H9 (cell line): ENCODE data around the gene CCDC178. TPM values are rescaled to one million over a fixed set of nuclear protein-coding genes. Genes with fewer than 3 reads are reported as not detected.

Source experiments
- DNase-seq: peaks from one replicate; pipeline ENCODE4 v3.0.0-alpha.2; 2017
- H2AFZ ChIP-seq: one replicate; pipeline ENCODE4 v1.6.1; 2013; ENCODE audit warnings: mild to moderate bottlenecking, low read length, control low read depth, moderate library complexity
- H2AK5ac ChIP-seq: 2 replicates; pipeline ENCODE4 v1.6.1; 2013; ENCODE audit warnings: low read length, control low read depth, mixed read lengths; ENCODE audit not compliant: insufficient read length
- H2BK120ac ChIP-seq: one replicate; pipeline ENCODE4 v1.6.1; 2013; ENCODE audit warnings: low read depth, mild to moderate bottlenecking, low read length, control low read depth, inconsistent platforms; ENCODE audit not compliant: poor library complexity, severe bottlenecking
- H2BK12ac ChIP-seq: 2 replicates; pipeline ENCODE4 v1.6.1; 2013; ENCODE audit warnings: low read length, control low read depth, mixed read lengths, low read depth; ENCODE audit not compliant: insufficient read length
- H2BK15ac ChIP-seq: 2 replicates; pipeline ENCODE4 v1.6.1; 2013; ENCODE audit warnings: low read depth, low read length, control low read depth
- H2BK20ac ChIP-seq: one replicate; pipeline ENCODE4 v1.6.1; 2013; ENCODE audit warnings: low read depth, mild to moderate bottlenecking, low read length, control low read depth, inconsistent platforms; ENCODE audit not compliant: poor library complexity, severe bottlenecking
- H2BK5ac ChIP-seq: 2 replicates; pipeline ENCODE4 v1.6.1; 2013; ENCODE audit warnings: low read length, control low read depth, mixed read lengths; ENCODE audit not compliant: insufficient read length
- H3K14ac ChIP-seq: 2 replicates; pipeline ENCODE4 v1.6.1; 2013; ENCODE audit warnings: low read length, control low read depth; ENCODE audit not compliant: insufficient read depth
- H3K18ac ChIP-seq: 2 replicates; pipeline ENCODE4 v1.6.1; 2013; ENCODE audit warnings: low read depth, mild to moderate bottlenecking, mixed read lengths, low read length, control low read depth; ENCODE audit not compliant: insufficient read length
- H3K23ac ChIP-seq: 2 replicates; pipeline ENCODE4 v1.6.1; 2013; ENCODE audit warnings: low read length, control low read depth, mixed read lengths, low read depth; ENCODE audit not compliant: insufficient read length
- H3K23me2 ChIP-seq: 2 replicates; pipeline ENCODE4 v1.6.1; 2013; ENCODE audit warnings: low read depth, mild to moderate bottlenecking, mixed read lengths, low read length, control low read depth; ENCODE audit not compliant: insufficient read length, poor library complexity, severe bottlenecking
- H3K27ac ChIP-seq: 2 replicates; pipeline ENCODE4 v1.5.1; 2013; ENCODE audit warnings: low read length, control low read depth, mixed read lengths, low read depth; ENCODE audit not compliant: insufficient read length
- H3K27me3 ChIP-seq: 2 replicates; pipeline ENCODE4 v1.6.1; 2013; ENCODE audit warnings: low read length, control low read depth, inconsistent platforms; ENCODE audit not compliant: insufficient read depth
- H3K4ac ChIP-seq: 2 replicates; pipeline ENCODE4 v1.6.1; 2013; ENCODE audit warnings: low read depth, mild to moderate bottlenecking, control low read depth, inconsistent platforms, low read length, moderate library complexity
- H3K4me1 ChIP-seq: 2 replicates; pipeline ENCODE4 v1.6.1; 2013; ENCODE audit warnings: low read length, control low read depth, inconsistent platforms; ENCODE audit not compliant: insufficient read depth
- H3K4me2 ChIP-seq: 2 replicates; pipeline ENCODE4 v1.6.1; 2013; ENCODE audit warnings: low read length, control low read depth, mixed read lengths; ENCODE audit not compliant: insufficient read length, insufficient read depth
- H3K56ac ChIP-seq: 2 replicates; pipeline ENCODE4 v1.6.1; 2013; ENCODE audit warnings: low read depth, mild to moderate bottlenecking, mixed read lengths, low read length, control low read depth; ENCODE audit not compliant: insufficient read length
- H3K79me1 ChIP-seq: 2 replicates; pipeline ENCODE4 v1.6.1; 2013; ENCODE audit warnings: low read depth, mild to moderate bottlenecking, moderate library complexity, low read length, control low read depth, inconsistent platforms; ENCODE audit not compliant: insufficient read depth, poor library complexity, severe bottlenecking
- H3K79me2 ChIP-seq: 2 replicates; pipeline ENCODE4 v1.6.1; 2013; ENCODE audit warnings: low read length, control low read depth, inconsistent platforms; ENCODE audit not compliant: insufficient read depth
- H3K9ac ChIP-seq: 2 replicates; pipeline ENCODE4 v1.6.1; 2013; ENCODE audit warnings: low read length, control low read depth, mixed read lengths; ENCODE audit not compliant: insufficient read length; ENCODE audit errors: extremely low read depth
- H3K9me3 ChIP-seq: one replicate; pipeline ENCODE4 v1.6.1; 2013; ENCODE audit warnings: low read depth, low read length, inconsistent platforms; ENCODE audit not compliant: control insufficient read depth
- H3T11ph ChIP-seq: one replicate; pipeline ENCODE4 v1.6.1; 2013; ENCODE audit warnings: mild to moderate bottlenecking, low read length, control low read depth, inconsistent platforms
- H4K20me1 ChIP-seq: one replicate; pipeline ENCODE4 v1.6.1; 2013; ENCODE audit not compliant: control insufficient read depth, insufficient read length, insufficient read depth
- H4K5ac ChIP-seq: 2 replicates; pipeline ENCODE4 v1.6.1; 2013; ENCODE audit warnings: low read depth, mild to moderate bottlenecking, mixed read lengths, low read length, control low read depth; ENCODE audit not compliant: insufficient read length
- H4K8ac ChIP-seq: replicated peaks from 2 replicates; pipeline ENCODE4 v1.6.1; 2013; ENCODE audit warnings: low read length, control low read depth, mixed read lengths, low read depth; ENCODE audit not compliant: insufficient read length
- H4K91ac ChIP-seq: 2 replicates; pipeline ENCODE4 v1.6.1; 2013; ENCODE audit warnings: low read depth, mild to moderate bottlenecking, moderate library complexity, mixed read lengths, low read length, control low read depth; ENCODE audit not compliant: insufficient read length
- H3K27ac Mint-ChIP-seq, 3 experiments: 2 replicates in 2 of 3; 3 replicates in 1 of 3; pipeline ENCODE4 v1.8.0; 2020 to 2021; ENCODE audit warnings: mixed read lengths in 3 of 3, mild to moderate bottlenecking in 1 of 3, moderate library complexity in 1 of 3
- H3K27me3 Mint-ChIP-seq: 2 replicates; pipeline ENCODE4 v1.8.0; 2021; ENCODE audit warnings: low read depth, mild to moderate bottlenecking, moderate library complexity, mixed read lengths
- H3K36me3 Mint-ChIP-seq, 3 experiments: 2 replicates in 2 of 3; 3 replicates in 1 of 3; pipeline ENCODE4 v1.8.0; 2020 to 2021; ENCODE audit warnings: low read depth in 3 of 3, mixed read lengths in 3 of 3; ENCODE audit not compliant: insufficient read depth in 1 of 3
- H3K4me1 Mint-ChIP-seq, 2 experiments: 2 replicates each; pipeline ENCODE4 v1.8.0; 2020; ENCODE audit warnings: mixed read lengths in 2 of 2
- H3K4me3 Mint-ChIP-seq, 2 experiments: 2 replicates in 1 of 2; 3 replicates in 1 of 2; pipeline ENCODE4 v1.8.0; 2020 to 2021; ENCODE audit warnings: mild to moderate bottlenecking in 2 of 2, mixed read lengths in 2 of 2, moderate library complexity in 1 of 2
- H3K9me3 Mint-ChIP-seq, 2 experiments: 2 replicates in 1 of 2; 3 replicates in 1 of 2; pipeline ENCODE4 v1.8.0; 2020; ENCODE audit warnings: mild to moderate bottlenecking in 2 of 2, mixed read lengths in 2 of 2, moderate library complexity in 1 of 2
- WGBS: extraction: QIAGEN DNeasy Blood & Tissue Kit; methylation state at CpG from one replicate; pipeline ENCODE4 v1.1.7; 2013; ENCODE audit warnings: missing lambda C conversion rate, low lambda C conversion rate, mixed read lengths; ENCODE audit not compliant: insufficient read length; ENCODE audit errors: extremely low coverage; 5-methylcytosine and 5-hydroxymethylcytosine counted together
- total RNA-seq: library from RNA; stranded (reverse); gene quantifications from 2 replicates; pipeline ENCODE4 v1.2.1, GENCODE V29; 2021
- TF ChIP-seq, protein P1 (sequence below): fragments of 200-600 bp; sonication (generic); conservative IDR thresholded peaks from 3 replicates; pipeline ENCODE4 v1.8.0; 2021; ENCODE audit warnings: antibody characterized with exemption, mild to moderate bottlenecking

Gene CCDC178
- total RNA-seq, 1 experiment from 2014 or later, result not detected

DNA sequence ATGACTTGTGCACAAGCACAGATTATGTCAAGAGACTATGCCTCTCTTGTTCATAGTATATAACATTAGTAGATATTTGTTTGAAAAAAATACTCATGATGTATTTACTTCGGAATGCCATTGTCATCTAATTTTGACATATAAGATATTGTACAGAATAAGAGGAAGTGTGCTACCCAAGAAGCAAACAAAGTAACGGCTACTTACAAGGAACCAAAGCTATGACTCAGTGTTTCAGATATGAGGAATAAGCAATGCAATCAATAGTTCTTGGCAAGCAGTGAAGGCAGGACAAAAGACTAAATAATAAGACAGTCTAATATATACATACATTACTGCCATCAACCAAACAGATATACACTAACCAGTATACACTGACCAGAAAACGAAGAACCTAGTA is 256.3 kb downstream of the CCDC178 start:
- H3K27ac ChIP-seq, result no peak overlapping the region
- H4K5ac ChIP-seq, result no peak overlapping the region
- H2BK120ac ChIP-seq, result no peak overlapping the region
- TF ChIP-seq, protein P1, sequence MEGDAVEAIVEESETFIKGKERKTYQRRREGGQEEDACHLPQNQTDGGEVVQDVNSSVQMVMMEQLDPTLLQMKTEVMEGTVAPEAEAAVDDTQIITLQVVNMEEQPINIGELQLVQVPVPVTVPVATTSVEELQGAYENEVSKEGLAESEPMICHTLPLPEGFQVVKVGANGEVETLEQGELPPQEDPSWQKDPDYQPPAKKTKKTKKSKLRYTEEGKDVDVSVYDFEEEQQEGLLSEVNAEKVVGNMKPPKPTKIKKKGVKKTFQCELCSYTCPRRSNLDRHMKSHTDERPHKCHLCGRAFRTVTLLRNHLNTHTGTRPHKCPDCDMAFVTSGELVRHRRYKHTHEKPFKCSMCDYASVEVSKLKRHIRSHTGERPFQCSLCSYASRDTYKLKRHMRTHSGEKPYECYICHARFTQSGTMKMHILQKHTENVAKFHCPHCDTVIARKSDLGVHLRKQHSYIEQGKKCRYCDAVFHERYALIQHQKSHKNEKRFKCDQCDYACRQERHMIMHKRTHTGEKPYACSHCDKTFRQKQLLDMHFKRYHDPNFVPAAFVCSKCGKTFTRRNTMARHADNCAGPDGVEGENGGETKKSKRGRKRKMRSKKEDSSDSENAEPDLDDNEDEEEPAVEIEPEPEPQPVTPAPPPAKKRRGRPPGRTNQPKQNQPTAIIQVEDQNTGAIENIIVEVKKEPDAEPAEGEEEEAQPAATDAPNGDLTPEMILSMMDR, result no peak
- no peak overlapping the region for H2AK5ac ChIP-seq
- no peaks in the 10 kb centered on the region for H3K36me3 Mint-ChIP-seq
- no peaks in the 10 kb centered on the region for H3K9me3 Mint-ChIP-seq
- H3T11ph ChIP-seq, result no peak overlapping the region
- H3K23ac ChIP-seq, result no peak overlapping the region
- no peak overlapping the region for H4K91ac ChIP-seq
- H3K4me1 ChIP-seq, result no peaks in the 10 kb centered on the region
- no peak overlapping the region for H3K9ac ChIP-seq
- no peak overlapping the region for H2BK15ac ChIP-seq
- no peak overlapping the region for H3K14ac ChIP-seq
- H3K4me1 Mint-ChIP-seq, result peaks cover 0 to 5% of the 10 kb centered on the region in 2 experiments; a peak in 3 of 4 replicates
- no peak overlapping the region for H3K18ac ChIP-seq
- no peak overlapping the region for H4K8ac ChIP-seq
- no peaks in the 10 kb centered on the region for H3K79me1 ChIP-seq
- no peak overlapping the region for H2BK20ac ChIP-seq
- no CpG with 5 or more reads among the region's 3 CpGs for WGBS
- no peaks in the 10 kb centered on the region for H3K23me2 ChIP-seq
- no peak overlapping the region for H2AFZ ChIP-seq
- no peak overlapping the region for H3K27ac Mint-ChIP-seq
- no peak for DNase-seq
- no peaks in the 10 kb centered on the region for H3K27me3 ChIP-seq
- no peaks in the 10 kb centered on the region for H4K20me1 ChIP-seq
- no peaks in the 10 kb centered on the region for H3K27me3 Mint-ChIP-seq
- H3K56ac ChIP-seq, result no peak overlapping the region
- H3K9me3 ChIP-seq, result no peaks in the 10 kb centered on the region
- H2BK12ac ChIP-seq, result no peak overlapping the region
- H3K4me2 ChIP-seq, result no peak overlapping the region
- no peak overlapping the region for H2BK5ac ChIP-seq
- H3K4ac ChIP-seq, result no peak overlapping the region
- H3K79me2 ChIP-seq, result no peaks in the 10 kb centered on the region
- no peak overlapping the region for H3K4me3 Mint-ChIP-seq
